ENCODE results near the gene PCNX1.

DNA sequence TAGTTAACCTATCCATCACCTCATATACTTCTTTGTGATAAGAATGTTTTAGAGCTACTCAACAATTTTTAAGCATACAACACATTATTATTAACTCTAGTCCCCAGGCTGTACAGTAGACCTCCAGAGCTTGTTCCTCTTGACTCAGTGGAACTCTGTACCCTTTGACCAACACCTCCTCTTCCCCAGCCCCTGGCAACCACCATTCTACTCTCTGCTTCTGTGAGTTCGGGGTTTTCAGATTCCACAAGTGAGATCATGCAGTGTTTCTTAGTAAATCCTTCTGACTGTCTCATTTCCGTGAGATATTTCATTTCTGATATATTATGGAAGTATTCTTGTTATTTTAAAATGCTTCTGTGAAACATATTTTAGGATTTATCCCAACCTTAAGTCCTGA is 200.7 kb downstream of the PCNX1 start:
- TF ChIP-seq ZFP30 (CRISPR knock-in tag; IDR thresholded peaks at IDR 0.05) (no peak), ISL1 (CRISPR knock-in tag; IDR thresholded peaks at IDR 0.05) (no peak), ESRRG (CRISPR knock-in tag; IDR thresholded peaks at IDR 0.05) (no peak), PPARA (CRISPR knock-in tag; IDR thresholded peaks at IDR 0.05; ENCODE audit: borderline replicate concordance) (no peak), ARNTL (CRISPR knock-in tag; IDR thresholded peaks at IDR 0.05; ENCODE audit: borderline replicate concordance, low read depth) (no peak), TCF4 (CRISPR knock-in tag; IDR thresholded peaks at IDR 0.05; ENCODE audit: borderline replicate concordance) (no peak)
- TF ChIP-seq, protein P1, sequence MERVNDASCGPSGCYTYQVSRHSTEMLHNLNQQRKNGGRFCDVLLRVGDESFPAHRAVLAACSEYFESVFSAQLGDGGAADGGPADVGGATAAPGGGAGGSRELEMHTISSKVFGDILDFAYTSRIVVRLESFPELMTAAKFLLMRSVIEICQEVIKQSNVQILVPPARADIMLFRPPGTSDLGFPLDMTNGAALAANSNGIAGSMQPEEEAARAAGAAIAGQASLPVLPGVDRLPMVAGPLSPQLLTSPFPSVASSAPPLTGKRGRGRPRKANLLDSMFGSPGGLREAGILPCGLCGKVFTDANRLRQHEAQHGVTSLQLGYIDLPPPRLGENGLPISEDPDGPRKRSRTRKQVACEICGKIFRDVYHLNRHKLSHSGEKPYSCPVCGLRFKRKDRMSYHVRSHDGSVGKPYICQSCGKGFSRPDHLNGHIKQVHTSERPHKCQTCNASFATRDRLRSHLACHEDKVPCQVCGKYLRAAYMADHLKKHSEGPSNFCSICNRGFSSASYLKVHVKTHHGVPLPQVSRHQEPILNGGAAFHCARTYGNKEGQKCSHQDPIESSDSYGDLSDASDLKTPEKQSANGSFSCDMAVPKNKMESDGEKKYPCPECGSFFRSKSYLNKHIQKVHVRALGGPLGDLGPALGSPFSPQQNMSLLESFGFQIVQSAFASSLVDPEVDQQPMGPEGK (CRISPR knock-in tag; IDR thresholded peaks at IDR 0.05; ENCODE audit: borderline replicate concordance): no peak
- TF ChIP-seq, protein P2, sequence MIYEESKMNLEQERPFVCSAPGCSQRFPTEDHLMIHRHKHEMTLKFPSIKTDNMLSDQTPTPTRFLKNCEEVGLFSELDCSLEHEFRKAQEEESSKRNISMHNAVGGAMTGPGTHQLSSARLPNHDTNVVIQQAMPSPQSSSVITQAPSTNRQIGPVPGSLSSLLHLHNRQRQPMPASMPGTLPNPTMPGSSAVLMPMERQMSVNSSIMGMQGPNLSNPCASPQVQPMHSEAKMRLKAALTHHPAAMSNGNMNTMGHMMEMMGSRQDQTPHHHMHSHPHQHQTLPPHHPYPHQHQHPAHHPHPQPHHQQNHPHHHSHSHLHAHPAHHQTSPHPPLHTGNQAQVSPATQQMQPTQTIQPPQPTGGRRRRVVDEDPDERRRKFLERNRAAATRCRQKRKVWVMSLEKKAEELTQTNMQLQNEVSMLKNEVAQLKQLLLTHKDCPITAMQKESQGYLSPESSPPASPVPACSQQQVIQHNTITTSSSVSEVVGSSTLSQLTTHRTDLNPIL (CRISPR knock-in tag; IDR thresholded peaks at IDR 0.05; ENCODE audit: low read depth): no peak
- TF ChIP-seq, protein P3, sequence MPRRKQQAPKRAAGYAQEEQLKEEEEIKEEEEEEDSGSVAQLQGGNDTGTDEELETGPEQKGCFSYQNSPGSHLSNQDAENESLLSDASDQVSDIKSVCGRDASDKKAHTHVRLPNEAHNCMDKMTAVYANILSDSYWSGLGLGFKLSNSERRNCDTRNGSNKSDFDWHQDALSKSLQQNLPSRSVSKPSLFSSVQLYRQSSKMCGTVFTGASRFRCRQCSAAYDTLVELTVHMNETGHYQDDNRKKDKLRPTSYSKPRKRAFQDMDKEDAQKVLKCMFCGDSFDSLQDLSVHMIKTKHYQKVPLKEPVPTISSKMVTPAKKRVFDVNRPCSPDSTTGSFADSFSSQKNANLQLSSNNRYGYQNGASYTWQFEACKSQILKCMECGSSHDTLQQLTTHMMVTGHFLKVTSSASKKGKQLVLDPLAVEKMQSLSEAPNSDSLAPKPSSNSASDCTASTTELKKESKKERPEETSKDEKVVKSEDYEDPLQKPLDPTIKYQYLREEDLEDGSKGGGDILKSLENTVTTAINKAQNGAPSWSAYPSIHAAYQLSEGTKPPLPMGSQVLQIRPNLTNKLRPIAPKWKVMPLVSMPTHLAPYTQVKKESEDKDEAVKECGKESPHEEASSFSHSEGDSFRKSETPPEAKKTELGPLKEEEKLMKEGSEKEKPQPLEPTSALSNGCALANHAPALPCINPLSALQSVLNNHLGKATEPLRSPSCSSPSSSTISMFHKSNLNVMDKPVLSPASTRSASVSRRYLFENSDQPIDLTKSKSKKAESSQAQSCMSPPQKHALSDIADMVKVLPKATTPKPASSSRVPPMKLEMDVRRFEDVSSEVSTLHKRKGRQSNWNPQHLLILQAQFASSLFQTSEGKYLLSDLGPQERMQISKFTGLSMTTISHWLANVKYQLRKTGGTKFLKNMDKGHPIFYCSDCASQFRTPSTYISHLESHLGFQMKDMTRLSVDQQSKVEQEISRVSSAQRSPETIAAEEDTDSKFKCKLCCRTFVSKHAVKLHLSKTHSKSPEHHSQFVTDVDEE (CRISPR knock-in tag; IDR thresholded peaks at IDR 0.05): no peak

Measured in SK-N-SH treated with all-trans-retinoic acid at 6 μM for 48 hours (cell line).